Measurements from ENCODE around the gene ZNF334.

ZNF334 gene

GRCh38 chr20:46544576-46544975 is 31.2 kb upstream of the ZNF334 start:
- no peak for TF ChIP-seq CTCF (IDR thresholded peaks at IDR 0.05)
- Histone ChIP-seq H3K9me3 (no peaks in the 10 kb centered on the region), H3K27me3 (peaks cover 4% of the 10 kb centered on the region), H3K36me3 (no peaks in the 10 kb centered on the region), H3K4me1 (ENCODE audit: control insufficient read depth in 1 of 2, insufficient read depth in 1 of 2, low read depth in 1 of 2, low read length in 1 of 2) (peaks cover 26 to 32% of the 10 kb centered on the region in 2 experiments), H3K27ac (no peak overlapping the region), H3K4me3 (ENCODE audit: low read depth in 1 of 2, low read length in 1 of 2) (no peak overlapping the region)

- Histone ChIP-seq H3K36me3 (no peaks in the 10 kb centered on the region), H3K4me3 (ENCODE audit: low read depth in 1 of 2, low read length in 1 of 2) (no peak overlapping the region), H3K27me3 (peaks cover 4% of the 10 kb centered on the region), H3K27ac (no peak overlapping the region), H3K4me1 (ENCODE audit: control insufficient read depth in 1 of 2, insufficient read depth in 1 of 2, low read depth in 1 of 2, low read length in 1 of 2) (peaks cover 26 to 32% of the 10 kb centered on the region in 2 experiments), H3K9me3 (no peaks in the 10 kb centered on the region)
- TF ChIP-seq CTCF (IDR thresholded peaks at IDR 0.05): no peak
These were observed 30.6 kb upstream of the ZNF334 start for GRCh38 chr20:46543959-46544358.

GRCh38 chr20:46543033-46543432 is 29.7 kb upstream of the ZNF334 start:
- Histone ChIP-seq H3K9me3 (no peaks in the 10 kb centered on the region), H3K36me3 (no peaks in the 10 kb centered on the region), H3K27me3 (peaks cover 14% of the 10 kb centered on the region), H3K4me1 (ENCODE audit: control insufficient read depth in 1 of 2, insufficient read depth in 1 of 2, low read depth in 1 of 2, low read length in 1 of 2) (peaks cover 26 to 32% of the 10 kb centered on the region in 2 experiments), H3K4me3 (ENCODE audit: low read depth in 1 of 2, low read length in 1 of 2) (no peak overlapping the region), H3K27ac (no peak overlapping the region)
- TF ChIP-seq CTCF (IDR thresholded peaks at IDR 0.05): no peak

- no peak for TF ChIP-seq CTCF (IDR thresholded peaks at IDR 0.05)
- no peaks in the 10 kb centered on the region for H3K9me3 ChIP-seq
- no peak overlapping the region for H3K27ac ChIP-seq
- no peaks in the 10 kb centered on the region for H3K36me3 ChIP-seq
- H3K4me1 ChIP-seq (ENCODE audit: control insufficient read depth in 1 of 2, insufficient read depth in 1 of 2, low read depth in 1 of 2, low read length in 1 of 2): peaks cover 26 to 27% of the 10 kb centered on the region in 2 experiments
- H3K27me3 ChIP-seq: peaks cover 13% of the 10 kb centered on the region
- no peak overlapping the region for H3K4me3 ChIP-seq (ENCODE audit: low read depth in 1 of 2, low read length in 1 of 2)
These were observed 28.0 kb upstream of the ZNF334 start for GRCh38 chr20:46541229-46541935.

GRCh38 chr20:46539113-46539512 is 25.8 kb upstream of the ZNF334 start:
- Histone ChIP-seq H3K27ac (no peak overlapping the region), H3K4me3 (ENCODE audit: low read depth in 1 of 2, low read length in 1 of 2) (no peak overlapping the region), H3K4me1 (ENCODE audit: control insufficient read depth in 1 of 2, insufficient read depth in 1 of 2, low read depth in 1 of 2, low read length in 1 of 2) (peaks cover 6 to 7% of the 10 kb centered on the region in 2 experiments), H3K27me3 (peaks cover 13% of the 10 kb centered on the region), H3K36me3 (no peaks in the 10 kb centered on the region), H3K9me3 (no peaks in the 10 kb centered on the region)
- no peak for TF ChIP-seq CTCF (IDR thresholded peaks at IDR 0.05)

Data from neutrophil (primary cell).